IPS-18c (cell line): ENCODE measurements around the gene HOMER1.
"Not testable (repeated sequence)": the region's sequence is repeated elsewhere in the genome, so short reads cannot be mapped to it uniquely, and the experiment has no call there.

Source experiments
- H3K4me3 ChIP-seq: 2 replicates; pipeline ENCODE4 v1.7.0; 2013; ENCODE audit warnings: low read depth, mild to moderate bottlenecking, low read length, moderate library complexity; ENCODE audit not compliant: insufficient read depth
- H3K9me3 ChIP-seq: one replicate; pipeline ENCODE4 v1.6.1; 2013; ENCODE audit warnings: mild to moderate bottlenecking, low read length, moderate library complexity; ENCODE audit not compliant: control insufficient read depth, insufficient read depth

Gene HOMER1

DNA sequence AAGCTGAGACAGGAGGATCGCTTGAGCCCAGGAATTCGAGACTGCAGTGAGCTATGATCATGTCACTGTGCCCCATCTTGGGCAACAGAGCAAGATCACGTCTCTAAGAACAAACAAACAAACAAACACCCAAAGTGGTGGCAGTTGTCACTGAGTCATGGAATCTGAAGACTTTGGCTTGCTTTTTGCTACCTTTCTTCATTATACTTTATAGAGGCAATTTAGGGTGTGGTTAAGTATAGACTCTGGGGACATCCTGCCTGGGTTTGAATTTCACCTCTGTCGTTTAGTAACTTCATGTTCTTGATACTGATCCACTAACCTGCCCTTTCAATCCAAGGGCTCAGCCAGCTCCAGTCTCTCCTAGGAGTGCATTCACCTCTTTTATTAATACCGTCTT, 13.0 kb upstream of the HOMER1 start:
- Histone ChIP-seq H3K9me3 (no peaks in the 10 kb centered on the region), H3K4me3 (no peak overlapping the region)

GRCh38 chr5:79526493-79526892, 12.6 kb upstream of the HOMER1 start:
- no peak overlapping the region for H3K4me3 ChIP-seq
- H3K9me3 ChIP-seq, result no peaks in the 10 kb centered on the region

DNA sequence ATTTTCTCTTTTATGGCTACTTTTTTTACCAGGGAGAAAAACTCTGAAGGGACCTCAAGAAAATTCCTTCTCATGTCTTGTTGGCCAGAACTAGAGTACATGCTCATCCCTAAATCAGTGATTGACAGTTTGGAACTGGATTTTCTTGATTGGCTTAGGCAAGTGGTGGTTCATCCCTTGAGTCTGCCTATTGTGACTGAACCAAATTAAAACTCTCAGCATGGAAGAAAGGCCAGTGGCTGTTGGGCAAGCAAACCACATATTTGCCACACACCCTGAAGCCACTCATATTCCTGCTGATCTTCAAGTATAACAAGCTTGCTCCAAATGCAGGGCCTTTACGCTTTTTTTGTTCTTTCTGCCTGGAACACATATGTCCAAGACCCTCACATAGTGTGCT, 7.2 kb upstream of the HOMER1 start:
- no peaks in the 10 kb centered on the region for H3K9me3 ChIP-seq
- no peak overlapping the region for H3K4me3 ChIP-seq

DNA sequence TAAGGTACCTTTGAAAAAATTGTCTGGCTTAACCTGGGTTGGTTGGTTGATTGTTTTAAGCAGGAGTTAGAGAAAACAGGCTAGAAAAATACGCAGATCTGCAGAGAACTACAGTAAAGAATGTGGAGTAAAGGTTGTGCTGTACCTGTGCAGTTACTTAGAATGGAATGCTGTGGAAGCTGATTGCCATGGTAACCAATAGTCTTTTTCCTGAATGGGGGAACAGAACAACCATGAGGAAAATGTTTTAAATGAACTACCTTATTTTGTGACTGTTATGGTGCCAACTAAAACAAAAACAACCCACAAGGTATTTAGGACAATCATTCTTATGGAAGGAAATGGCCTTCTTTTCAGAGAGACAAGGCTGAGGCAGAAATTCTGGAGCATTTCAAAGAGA, 4.8 kb upstream of the HOMER1 start:
- H3K9me3 ChIP-seq, result no peaks in the 10 kb centered on the region

GRCh38 chr5:79517601-79518000, 3.7 kb upstream of the HOMER1 start:
- H3K9me3 ChIP-seq, result no peaks in the 10 kb centered on the region
- H3K4me3 ChIP-seq, result no peak overlapping the region

More for the DNA sequence above, 4.8 kb upstream of the HOMER1 start:
- no peak overlapping the region for H3K4me3 ChIP-seq

GRCh38 chr5:79516986-79517385, 3.1 kb upstream of the HOMER1 start:
- no peak overlapping the region for H3K4me3 ChIP-seq
- H3K9me3 ChIP-seq, result no peaks in the 10 kb centered on the region

DNA sequence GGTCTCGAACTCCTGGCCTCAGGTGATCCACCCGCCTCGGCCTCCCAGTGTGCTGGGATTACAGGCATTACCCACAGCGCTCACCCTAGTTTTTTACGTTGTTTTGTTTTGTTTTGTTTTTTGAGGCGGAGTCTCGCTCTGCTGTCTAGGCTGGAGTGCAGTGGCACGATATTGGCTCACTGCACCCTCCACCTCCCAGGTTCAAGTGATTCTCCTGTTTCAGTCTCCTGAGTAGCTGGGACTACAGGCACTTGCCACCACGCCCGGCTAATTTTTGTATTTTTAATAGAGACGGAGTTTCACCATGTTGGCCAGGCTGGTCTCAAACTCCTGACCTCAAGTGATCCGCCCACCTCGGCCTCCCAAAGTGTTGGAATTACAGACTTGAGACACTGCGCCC, 2.4 kb upstream of the HOMER1 start:
- not testable (repeated sequence) for H3K9me3 ChIP-seq

GRCh38 chr5:79514391-79515105, 614 bp upstream of the HOMER1 start:
- Histone ChIP-seq H3K4me3 (peak overlapping the region; percentile 92), H3K9me3 (no peaks in the 10 kb centered on the region)

More for the DNA sequence above, 2.4 kb upstream of the HOMER1 start:
- not testable (repeated sequence) for H3K4me3 ChIP-seq

DNA sequence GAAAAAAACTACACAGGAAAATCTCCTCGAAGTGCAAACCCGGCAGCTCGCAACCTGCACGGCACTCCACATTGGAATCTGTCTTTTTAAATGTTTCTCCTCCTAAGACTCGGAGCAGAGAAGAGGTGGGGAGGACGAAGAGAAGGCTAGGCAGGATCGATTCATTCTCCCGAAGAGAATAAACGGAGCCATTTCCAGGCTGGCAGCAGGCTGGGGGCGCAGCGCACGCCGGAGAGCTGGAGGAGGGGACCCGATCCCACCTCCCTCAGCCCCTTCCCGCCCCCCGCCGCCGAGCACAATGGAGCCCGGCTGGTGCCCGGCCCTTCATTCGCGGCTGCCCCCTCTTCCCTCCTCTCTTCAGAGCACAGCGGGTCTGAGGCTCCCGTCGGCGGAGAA, 628 bp downstream of the HOMER1 start:
- Histone ChIP-seq H3K9me3 (no peaks in the 10 kb centered on the region), H3K4me3 (peak overlapping the region; percentile 92)

GRCh38 chr5:79512471-79513307, 1.2 kb downstream of the HOMER1 start:
- no peaks in the 10 kb centered on the region for H3K9me3 ChIP-seq
- H3K4me3 ChIP-seq, result peak overlapping the region; percentile 92

DNA sequence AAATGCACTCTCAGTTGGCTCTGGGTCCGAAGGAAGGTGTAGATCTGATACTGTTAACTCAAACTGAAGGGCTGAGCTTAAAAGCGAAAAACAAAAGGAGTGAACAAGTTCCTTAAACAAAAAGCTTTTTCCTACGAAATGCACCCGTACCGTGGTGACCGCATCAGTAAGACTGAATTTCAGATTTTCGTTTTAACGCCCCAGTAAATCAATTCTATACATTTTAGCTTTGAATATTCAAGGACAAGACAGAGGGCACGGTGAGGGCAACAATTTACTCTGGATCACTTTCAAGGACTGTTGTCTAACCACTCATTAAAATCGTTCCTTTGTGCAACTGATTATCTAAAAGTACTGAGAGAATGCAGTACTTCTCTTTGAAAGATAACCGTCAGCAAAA, 1.9 kb downstream of the HOMER1 start:
- no peaks in the 10 kb centered on the region for H3K9me3 ChIP-seq
- H3K4me3 ChIP-seq, result peak overlapping the region; percentile 92

- Histone ChIP-seq H3K4me3 (peak overlapping the region; percentile 92; the same call in 1 of the 2 replicates), H3K9me3 (no peaks in the 10 kb centered on the region)
Observed at GRCh38 chr5:79510638-79511037, 3.3 kb downstream of the HOMER1 start.

GRCh38 chr5:79509244-79509885, 4.6 kb downstream of the HOMER1 start:
- Histone ChIP-seq H3K9me3 (no peaks in the 10 kb centered on the region), H3K4me3 (no peak overlapping the region)

- Histone ChIP-seq H3K9me3 (no peaks in the 10 kb centered on the region), H3K4me3 (no peak overlapping the region)
Observed at GRCh38 chr5:79508794-79509193, 5.1 kb downstream of the HOMER1 start.

DNA sequence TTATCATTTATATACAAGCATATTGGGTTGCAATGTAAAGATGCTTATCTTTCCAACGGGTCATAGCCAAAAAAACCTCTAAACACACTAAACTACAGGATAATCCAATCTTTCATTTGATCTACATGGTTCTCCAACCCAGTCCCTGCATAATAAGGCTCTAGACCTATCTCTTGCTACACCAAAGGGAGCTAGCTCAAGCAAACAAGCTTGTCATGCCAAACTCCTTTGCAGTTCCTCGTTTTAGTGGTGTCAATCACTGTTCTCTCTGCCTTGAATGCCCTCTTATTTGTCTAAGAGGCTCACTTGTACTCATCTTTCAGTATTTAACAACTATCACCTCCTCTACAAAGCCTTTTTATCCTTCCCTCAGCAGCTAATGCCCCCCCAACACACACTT, 5.6 kb downstream of the HOMER1 start:
- Histone ChIP-seq H3K4me3 (no peak overlapping the region), H3K9me3 (no peaks in the 10 kb centered on the region)

- no peaks in the 10 kb centered on the region for H3K9me3 ChIP-seq
- H3K4me3 ChIP-seq, result no peak overlapping the region
Observed at GRCh38 chr5:79507251-79508205, 6.4 kb downstream of the HOMER1 start.

GRCh38 chr5:79505138-79505537, 8.8 kb downstream of the HOMER1 start:
- H3K9me3 ChIP-seq, result no peaks in the 10 kb centered on the region
- H3K4me3 ChIP-seq, result no peak overlapping the region
